ENCODE results near the gene CHTF18.
A peak's percentile ranks its signal among the peaks of the same experiment; 100 is the strongest.
"Not testable (repeated sequence)": the region's sequence is repeated elsewhere in the genome, so short reads cannot be mapped to it uniquely, and the experiment has no call there.

Gene CHTF18

DNA sequence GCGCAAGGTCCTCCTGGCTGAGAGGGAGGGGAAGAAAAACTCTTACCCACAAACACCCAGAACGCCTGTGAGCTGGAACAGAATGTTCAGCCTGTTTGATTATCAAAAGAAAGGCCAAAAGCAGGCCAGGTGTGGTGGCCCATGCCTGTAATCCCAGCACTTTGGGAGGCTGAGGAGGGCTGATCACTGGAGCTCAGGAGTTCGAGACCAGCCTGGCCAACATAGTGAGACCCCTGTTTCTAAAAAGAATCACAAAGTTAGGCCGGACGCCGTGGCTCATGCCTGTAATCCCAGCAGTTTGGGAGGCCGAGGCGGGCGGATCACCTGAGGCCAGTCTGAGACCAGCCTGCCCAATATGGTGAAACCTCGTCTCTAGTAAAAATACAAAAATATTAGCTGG is 12.1 kb upstream of the CHTF18 start:
- DNase-seq (ENCODE audit: low read depth): not testable (repeated sequence)

DNA sequence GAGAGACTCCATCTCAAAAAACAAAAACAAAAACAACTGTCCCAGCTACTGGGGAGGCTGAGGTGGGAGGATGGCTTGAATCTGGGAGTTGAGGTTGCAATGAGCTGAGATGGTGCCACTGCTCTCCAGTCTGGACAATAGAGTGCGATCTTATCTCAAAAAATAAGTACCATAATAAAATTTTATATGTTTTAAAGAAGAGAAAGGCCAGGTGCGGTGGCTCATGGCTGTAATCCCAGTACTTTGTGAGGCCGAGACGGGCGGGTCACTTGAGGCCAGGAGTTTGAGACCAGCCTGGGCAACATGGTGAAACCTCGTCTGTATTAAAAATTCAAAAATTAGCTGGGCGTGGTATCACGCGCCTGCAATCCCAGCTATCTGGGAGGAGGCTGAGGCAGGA is 11.6 kb upstream of the CHTF18 start:
- no peak for DNase-seq (ENCODE audit: low read depth)

DNA sequence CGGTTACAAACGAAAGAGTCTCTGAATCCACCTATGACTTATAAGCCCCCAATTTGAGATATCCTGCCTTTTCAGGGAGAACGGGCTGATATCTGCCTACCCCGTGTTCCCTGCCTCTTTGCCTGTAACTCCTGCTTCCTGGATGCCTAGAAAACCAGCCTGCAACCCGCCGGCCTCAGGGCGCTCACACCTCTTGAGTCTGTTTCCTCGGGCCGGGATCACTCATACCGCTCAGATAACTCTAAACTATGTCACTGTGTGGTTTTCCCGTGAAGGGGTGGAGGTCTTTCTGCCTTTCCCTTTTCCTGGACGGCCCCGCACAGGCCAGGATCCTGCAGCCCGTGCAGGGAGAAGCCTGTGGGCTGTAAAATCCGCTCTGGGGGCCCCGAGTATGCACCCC is 10.6 kb upstream of the CHTF18 start:
- no peak for DNase-seq (ENCODE audit: low read depth)

- no peak for DNase-seq (ENCODE audit: low read depth)
Observed at GRCh38 chr16:778447-778846, 10.0 kb upstream of the CHTF18 start.

DNA sequence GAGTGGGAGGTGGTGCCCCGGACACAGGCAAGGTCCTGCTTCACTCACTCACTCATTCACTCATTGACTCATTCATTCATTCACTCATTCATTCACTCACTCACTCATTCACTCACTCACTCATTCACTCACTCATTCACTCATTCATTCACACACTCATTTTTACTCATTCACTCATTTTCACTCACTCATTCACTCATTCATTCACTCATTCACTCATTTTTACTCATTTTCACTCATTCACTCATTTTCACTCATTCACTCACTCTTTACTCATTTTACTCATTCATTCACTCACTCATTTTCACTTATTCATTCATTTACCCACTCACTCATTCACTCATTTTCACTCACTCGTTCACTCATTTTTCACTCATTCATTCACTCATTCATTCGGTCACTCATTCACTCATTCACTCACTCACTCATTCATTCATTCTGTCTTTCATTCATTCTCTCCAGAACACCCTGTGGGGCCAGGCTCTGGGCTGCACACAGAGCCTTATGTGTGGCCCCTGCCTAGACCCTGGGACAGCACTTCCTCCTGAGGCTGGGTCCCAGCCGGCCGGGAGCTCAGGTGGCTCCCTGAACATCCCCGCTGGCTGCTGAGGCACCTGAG is 9.4 kb upstream of the CHTF18 start:
- DNase-seq (ENCODE audit: low read depth): no peak

- no peak for DNase-seq (ENCODE audit: low read depth)
Observed at GRCh38 chr16:779561-779960, 8.9 kb upstream of the CHTF18 start.

DNA sequence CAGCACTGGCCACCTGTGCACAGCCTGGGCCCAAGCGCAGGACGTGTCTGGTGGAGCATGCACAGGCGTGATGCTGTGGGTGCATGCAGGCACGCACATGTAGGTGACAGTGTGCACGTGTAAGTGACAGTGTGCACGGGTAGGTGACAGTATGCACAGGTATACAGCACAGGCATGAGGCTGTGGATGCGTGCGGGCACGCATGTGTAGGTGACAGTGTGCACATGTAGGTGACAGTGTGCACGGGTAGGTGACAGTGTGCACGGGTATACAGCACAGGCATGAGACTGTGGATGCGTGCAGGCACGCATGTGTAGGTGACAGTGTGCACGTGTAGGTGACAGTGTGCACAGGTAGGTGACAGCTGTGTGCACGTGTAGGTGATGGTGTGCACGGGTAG is 8.1 kb upstream of the CHTF18 start:
- DNase-seq (ENCODE audit: low read depth): no peak

DNA sequence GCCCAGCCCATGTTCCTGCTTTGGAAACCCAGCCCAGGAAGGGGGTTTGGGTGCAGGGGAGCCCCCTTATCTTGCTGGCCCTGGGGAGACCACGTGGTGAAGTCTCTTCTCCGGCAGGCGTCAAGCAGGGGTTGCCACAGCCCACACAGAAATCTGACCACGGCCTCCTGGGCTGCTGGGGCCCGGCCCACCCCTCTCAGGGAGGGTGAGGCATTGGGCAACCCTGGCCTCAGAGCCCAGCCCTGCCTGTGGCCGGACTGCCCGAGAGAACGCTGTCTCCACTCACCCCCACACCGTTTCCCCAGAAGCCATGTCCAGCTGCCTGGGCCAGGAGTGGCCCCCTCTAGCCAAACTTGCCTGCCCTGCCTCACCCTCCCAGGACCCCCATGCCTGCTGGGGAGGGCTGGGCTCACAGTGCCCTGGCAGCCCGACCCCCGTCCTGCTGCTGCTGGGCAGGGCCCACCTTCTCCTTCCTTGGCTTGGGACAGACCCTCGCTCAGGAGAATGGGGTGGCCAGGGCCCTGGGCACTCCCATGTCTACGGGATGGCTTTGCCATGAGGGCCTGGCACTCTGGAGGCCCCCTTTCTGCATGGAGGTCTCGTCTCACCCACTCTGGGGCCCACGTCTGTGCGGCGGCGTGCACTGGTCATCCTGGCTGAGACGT is 6.9 kb upstream of the CHTF18 start:
- DNase-seq (ENCODE audit: low read depth): no peak

DNA sequence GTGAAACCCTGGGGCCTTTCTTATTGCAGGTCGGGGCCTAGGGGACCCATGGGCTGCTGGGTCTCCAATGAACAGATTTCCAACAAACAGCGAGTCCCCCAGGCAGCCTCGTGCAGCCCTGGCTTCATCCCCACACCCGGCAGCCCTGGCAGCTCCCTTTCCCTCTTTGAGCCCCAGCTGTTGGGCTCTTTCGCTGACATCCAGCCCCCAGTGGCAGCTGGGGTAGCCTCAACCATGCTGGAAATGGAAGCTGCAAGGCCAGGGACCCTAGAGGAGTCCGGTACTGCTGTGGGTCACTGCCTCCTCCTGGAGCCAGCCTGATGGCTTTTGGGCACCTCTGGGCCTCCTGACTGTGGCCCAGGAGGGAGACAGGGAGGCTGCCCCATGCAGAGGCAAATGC is 6.2 kb upstream of the CHTF18 start:
- no peak for DNase-seq (ENCODE audit: low read depth)

DNA sequence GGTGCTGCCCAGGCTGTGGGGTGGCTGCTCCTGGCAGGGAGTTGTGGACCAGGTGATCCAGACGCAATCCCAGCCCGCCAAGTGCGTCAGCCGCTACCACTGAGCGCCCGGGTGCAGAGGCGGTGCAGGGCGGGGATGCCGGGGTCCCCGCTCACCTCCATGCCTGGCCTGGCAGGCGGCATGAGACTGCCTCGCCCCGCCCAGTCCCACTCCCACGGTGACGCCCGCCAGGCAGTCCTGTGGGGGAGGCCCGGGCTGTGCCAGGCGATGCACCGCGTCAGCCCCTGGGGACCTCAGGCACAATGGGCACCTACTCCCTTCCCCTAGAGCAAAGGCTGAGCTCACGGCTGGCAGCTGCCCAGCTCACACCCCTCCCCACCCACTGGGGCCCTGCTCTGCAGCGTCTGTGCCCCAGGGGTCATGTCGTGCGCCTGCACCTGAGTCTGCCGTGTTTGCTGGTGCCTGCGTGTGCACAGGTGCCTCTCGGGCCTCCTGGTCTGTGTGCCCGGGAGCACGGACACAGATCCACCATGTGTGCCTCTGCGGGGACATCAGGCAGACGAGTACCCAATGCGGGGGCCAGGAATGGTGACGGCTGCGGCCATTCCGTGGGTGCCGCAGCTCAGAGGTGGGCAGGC is 5.5 kb upstream of the CHTF18 start:
- DNase-seq (ENCODE audit: low read depth): no peak

- no peak for DNase-seq (ENCODE audit: low read depth)
Observed at GRCh38 chr16:783404-784161, 4.8 kb upstream of the CHTF18 start.

DNA sequence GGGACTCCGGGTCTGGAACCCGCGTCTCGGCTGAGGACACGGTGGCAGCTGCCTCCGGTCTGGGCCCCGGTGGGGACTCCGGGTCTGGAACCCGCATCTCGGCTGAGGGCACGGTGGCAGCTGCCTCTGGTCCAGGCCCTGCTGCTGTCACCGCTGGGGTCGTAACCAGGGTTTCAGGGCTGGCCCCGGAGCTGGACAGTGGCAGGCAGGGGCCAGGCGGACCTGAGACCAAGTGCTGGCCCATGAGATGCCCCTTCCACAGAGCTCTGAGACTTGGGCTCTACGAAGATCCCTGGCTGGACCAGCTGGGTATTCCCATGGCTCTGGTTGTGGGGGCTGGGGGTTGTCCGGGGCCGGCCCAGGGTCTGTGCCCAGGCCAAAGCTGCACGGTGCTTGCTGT is 4.0 kb upstream of the CHTF18 start:
- no peak for DNase-seq (ENCODE audit: low read depth)

DNA sequence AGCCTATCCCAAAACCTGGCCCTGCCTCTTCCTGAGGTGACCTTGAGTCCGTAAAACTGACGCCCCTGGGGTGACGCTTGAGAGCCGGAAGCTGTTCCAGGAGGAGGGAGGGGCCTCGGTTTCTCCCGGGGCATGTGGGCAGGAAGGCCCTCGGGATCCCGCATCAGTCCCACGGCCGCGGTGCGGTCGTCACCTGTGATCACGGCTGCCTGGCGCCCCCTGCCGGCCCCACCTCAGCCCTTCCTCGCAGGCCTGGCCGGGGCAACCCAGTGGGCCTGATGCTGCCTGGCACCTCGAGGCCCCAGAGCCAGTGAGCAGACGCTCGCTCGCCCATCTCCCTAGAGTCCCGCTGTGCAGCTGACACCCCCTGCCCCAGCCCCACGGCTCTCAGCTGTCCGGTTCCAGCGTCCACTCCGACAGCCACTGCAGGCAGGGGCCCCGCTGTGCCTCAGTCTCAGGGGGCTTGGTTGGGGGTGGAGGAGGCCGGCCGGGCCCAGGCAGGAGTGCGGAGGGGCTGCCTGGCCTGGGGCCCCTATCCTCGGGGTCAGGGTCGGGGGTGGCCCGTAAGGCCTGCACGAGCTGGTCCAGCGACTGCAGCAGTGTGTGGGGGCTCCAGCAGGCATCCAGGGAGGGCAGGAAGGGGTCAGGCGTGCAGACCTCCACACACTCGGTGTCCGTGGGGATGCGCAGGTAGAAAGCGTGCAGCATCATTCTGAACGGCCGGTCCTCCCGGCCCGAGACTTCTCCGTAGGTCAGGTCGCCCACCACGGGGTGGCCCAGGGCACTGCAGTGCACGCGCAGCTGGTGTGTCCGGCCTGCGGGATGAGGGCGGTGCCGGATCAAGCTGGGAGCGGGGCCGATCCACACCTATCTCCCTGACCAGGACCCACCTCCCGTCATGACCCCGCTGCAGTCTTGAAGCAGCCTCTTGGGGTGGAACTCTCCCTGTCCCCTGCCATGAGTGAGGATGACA is 2.6 kb upstream of the CHTF18 start:
- DNase-seq (ENCODE audit: low read depth): peak; percentile 68

DNA sequence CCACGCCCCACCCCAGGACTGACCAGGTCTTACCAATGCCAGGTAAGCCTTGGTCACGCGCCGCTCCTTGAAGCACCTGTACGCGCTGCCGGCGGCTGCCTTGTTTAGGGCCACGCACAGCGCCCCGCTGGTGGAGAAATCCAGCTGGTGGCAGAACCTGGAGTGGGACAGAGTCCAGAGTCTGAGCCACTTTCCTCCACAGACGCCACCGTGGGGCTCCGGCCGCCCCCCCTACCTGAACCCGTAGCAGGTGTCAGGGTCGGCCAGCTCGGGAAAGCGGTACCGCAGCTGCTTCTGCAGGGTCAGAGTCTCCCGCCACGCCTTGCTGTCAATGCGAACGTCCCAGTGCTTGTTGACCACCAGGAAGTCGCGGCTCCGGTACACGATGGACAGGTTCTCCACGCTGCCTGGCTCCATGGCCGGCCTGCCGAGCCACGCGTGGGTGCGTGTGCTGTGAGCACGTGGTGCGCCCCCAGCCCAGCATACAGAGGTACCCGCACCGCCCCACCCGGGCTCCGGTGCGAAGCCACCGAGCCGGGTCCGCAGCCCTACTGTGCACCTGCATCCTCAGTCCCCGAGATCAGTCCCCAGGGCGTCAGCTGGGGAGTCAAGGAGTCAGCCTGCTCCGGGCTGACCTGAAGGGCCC is 976 bp upstream of the CHTF18 start:
- no peak for DNase-seq (ENCODE audit: low read depth)

DNA sequence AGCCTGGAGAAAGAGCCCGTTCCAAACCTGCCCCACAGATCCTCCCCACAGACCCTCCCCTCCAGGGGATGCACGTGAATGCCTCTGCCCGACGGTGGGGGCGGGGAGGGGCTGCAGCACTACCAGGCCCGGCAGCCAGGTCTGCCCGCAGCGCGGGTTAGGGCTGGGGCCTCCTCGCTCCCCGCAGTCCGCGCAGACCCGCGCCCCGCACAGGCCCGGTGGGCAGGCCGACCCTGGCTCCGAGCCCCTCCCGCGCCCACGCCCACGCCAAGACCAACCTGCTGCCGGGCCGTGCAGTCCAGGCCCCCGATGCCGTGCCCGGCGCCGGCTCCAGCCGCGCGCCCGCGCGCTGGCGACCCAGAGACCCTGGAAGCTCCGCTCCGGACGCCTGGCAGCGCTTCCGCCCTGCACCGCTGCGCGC is 432 bp upstream of the CHTF18 start, which contains the start of gene RPUSD1:
Gene RPUSD1 (minus strand): TSS at position 404 of the 421 bp plus-strand sequence. CDS start 644 bp downstream, outside the sequence.
- no peak for DNase-seq (ENCODE audit: low read depth)

GRCh38 chr16:789191-789850 is 901 bp downstream of the CHTF18 start:
- DNase-seq (ENCODE audit: low read depth): no peak

DNA sequence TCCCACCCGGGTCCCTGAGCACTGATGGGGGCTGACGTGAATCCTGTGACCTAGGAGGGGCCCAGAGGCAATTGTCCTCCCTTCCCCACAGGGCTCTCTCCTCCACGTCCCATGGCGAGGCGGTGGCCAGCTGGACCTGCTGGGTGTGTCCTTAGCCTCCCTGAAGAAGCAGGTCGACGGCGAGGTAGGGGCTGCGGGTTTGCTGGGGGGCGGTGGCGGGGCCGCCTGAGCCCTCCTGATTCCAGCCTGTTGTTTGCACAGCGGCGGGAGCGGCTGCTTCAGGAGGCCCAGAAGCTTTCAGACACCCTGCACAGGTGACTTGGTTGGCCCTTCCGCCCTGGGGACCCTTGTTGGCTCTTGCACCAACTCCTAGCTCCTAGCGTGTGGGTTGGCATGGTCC is 1.7 kb downstream of the CHTF18 start:
- no peak for DNase-seq (ENCODE audit: low read depth)

GRCh38 chr16:791131-791530 is 2.7 kb downstream of the CHTF18 start:
- no peak for DNase-seq (ENCODE audit: low read depth)

- no peak for DNase-seq (ENCODE audit: low read depth)
Observed at GRCh38 chr16:792221-792995, 4.0 kb downstream of the CHTF18 start.

GRCh38 chr16:793414-793813 is 5.0 kb downstream of the CHTF18 start:
- DNase-seq (ENCODE audit: low read depth): no peak

Measured in activated T-helper 9 cell treated with anti-CD3 and anti-CD28 coated beads, Interleukin-2, amount 50 U/mL, for 16 hours (primary cell).